GM23338 (cell line): ENCODE measurements around the gene STOX2.

Source experiments
- EZH2 ChIP-seq: fragments of 200-600 bp; sonication (generic); IDR thresholded peaks from one replicate; pipeline ENCODE4 v1.8.0; 2017; ENCODE audit warnings: antibody characterized with exemption, mild to moderate bottlenecking, low read depth; ENCODE audit not compliant: unreplicated experiment
- EZH2phosphoT487 ChIP-seq: fragments of 200-600 bp; sonication (generic); IDR thresholded peaks from one replicate; pipeline ENCODE4 v1.8.1; 2018; ENCODE audit warnings: antibody characterized with exemption; ENCODE audit not compliant: unreplicated experiment
- POLR2AphosphoS5 ChIP-seq: IDR thresholded peaks from 2 replicates; pipeline ENCODE4 v1.6.1; 2016; ENCODE audit warnings: antibody characterized with exemption, low read depth
- TF ChIP-seq, protein P1 (sequence below), 2 experiments: fragments of 200-600 bp in 1 of 2; sonication (generic) in 1 of 2; conservative IDR thresholded peaks; 2 replicates each; pipeline versions ENCODE4 v1.5.1 to v1.6.1; 2016 to 2017; ENCODE audit warnings: antibody characterized with exemption in 2 of 2, low read depth in 2 of 2, mild to moderate bottlenecking in 2 of 2, moderate library complexity in 1 of 2

DNA sequence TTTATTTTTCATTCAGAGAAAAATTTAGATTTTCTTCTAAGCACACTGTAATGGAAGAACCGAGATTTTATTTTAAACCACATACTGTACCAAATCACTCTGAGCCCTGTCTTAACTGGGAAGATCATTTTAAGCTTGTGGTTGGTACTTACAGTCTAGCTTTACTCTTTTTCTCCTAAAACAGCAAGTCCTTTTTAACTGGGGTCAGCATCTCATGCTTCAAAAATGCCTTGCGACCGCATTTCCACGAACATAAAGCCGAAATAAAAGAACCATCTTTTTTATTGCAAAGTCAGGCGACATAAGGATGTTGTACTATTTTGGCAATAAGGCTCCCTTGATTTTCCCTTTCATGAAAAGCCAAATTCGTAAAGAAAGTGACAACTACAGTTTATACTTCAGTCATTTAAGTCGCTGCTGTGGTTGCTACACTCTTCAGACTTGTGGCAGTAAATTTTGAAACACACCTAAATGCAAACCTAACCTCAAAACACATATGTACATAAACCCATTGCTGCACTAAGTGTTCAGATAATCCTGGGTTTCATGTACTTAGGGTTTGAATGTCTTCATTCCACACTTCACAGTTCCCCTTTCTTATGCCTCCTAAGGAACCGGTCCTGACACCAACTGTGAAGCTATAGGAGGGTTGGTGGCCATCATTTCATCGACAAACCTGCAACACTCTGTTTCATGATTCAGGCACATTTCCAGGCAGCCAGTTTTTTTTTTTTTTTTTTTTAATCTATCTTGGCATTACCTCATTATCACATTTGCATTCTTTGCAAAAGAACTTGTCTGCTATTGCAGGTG lies 3.0 kb downstream of the STOX2 start:
- TF ChIP-seq POLR2AphosphoS5 (no peak), EZH2phosphoT487 (no peak), EZH2 (no peak)
- TF ChIP-seq, protein P1, sequence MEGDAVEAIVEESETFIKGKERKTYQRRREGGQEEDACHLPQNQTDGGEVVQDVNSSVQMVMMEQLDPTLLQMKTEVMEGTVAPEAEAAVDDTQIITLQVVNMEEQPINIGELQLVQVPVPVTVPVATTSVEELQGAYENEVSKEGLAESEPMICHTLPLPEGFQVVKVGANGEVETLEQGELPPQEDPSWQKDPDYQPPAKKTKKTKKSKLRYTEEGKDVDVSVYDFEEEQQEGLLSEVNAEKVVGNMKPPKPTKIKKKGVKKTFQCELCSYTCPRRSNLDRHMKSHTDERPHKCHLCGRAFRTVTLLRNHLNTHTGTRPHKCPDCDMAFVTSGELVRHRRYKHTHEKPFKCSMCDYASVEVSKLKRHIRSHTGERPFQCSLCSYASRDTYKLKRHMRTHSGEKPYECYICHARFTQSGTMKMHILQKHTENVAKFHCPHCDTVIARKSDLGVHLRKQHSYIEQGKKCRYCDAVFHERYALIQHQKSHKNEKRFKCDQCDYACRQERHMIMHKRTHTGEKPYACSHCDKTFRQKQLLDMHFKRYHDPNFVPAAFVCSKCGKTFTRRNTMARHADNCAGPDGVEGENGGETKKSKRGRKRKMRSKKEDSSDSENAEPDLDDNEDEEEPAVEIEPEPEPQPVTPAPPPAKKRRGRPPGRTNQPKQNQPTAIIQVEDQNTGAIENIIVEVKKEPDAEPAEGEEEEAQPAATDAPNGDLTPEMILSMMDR (conservative IDR thresholded peaks at IDR 0.05; ENCODE audit: low read depth in 2 of 2): no peak
